SK-N-SH treated with all-trans-retinoic acid at 6 μM for 48 hours (cell line): ENCODE measurements around the gene EXOC1L.

ENCODE experiments used
- ATAC-seq: fragments of 200-7000 bp; cut with Tn5 transposase; 3 replicates; pipeline ENCODE4 v1.9.1; 2020; ENCODE audit warnings: mild to moderate bottlenecking, moderate library complexity
- ARNTL ChIP-seq: fragments of 450-650 bp; formaldehyde crosslinking; IDR thresholded peaks from 2 replicates; pipeline ENCODE4 v1.5.0; 2020; ENCODE audit warnings: low read depth, mild to moderate bottlenecking, moderate library complexity, borderline replicate concordance
- BACH2 ChIP-seq: fragments of 250-450 bp; sonication (Bioruptor Pico); IDR thresholded peaks from 2 replicates; pipeline ENCODE4 v1.9.0; 2021; ENCODE audit warnings: mild to moderate bottlenecking, borderline replicate concordance
- CSDC2 ChIP-seq: fragments of 250-450 bp; sonication (Bioruptor Pico); IDR thresholded peaks from 2 replicates; pipeline ENCODE4 v1.5.0; 2020; ENCODE audit warnings: mild to moderate bottlenecking, moderate library complexity
- ESRRG ChIP-seq: fragments of 250-450 bp; sonication (Bioruptor Pico); IDR thresholded peaks from 2 replicates; pipeline ENCODE4 v1.6.1; 2021; ENCODE audit warnings: mild to moderate bottlenecking
- GLIS3 ChIP-seq: fragments of 250-450 bp; sonication (Bioruptor Pico); IDR thresholded peaks from 2 replicates; pipeline ENCODE4 v1.5.0; 2020; ENCODE audit warnings: mild to moderate bottlenecking, moderate library complexity
- ISL1 ChIP-seq: fragments of 250-450 bp; sonication (Bioruptor Pico); IDR thresholded peaks from 2 replicates; pipeline ENCODE4 v2.1.2; 2022; ENCODE audit warnings: mild to moderate bottlenecking, moderate library complexity
- PPARA ChIP-seq: fragments of 250-450 bp; sonication (Bioruptor Pico); IDR thresholded peaks from 2 replicates; pipeline ENCODE4 v1.5.0; 2020; ENCODE audit warnings: mild to moderate bottlenecking, borderline replicate concordance
- RARB ChIP-seq: fragments of 250-450 bp; sonication (Bioruptor Pico); IDR thresholded peaks from 2 replicates; pipeline ENCODE4 v1.8.0; 2021; ENCODE audit warnings: mild to moderate bottlenecking, moderate library complexity
- SNAI2 ChIP-seq: fragments of 250-450 bp; sonication (Bioruptor Pico); IDR thresholded peaks from 2 replicates; pipeline ENCODE4 v1.5.0; 2020; ENCODE audit warnings: mild to moderate bottlenecking, moderate library complexity
- TCF4 ChIP-seq: fragments of 250-450 bp; sonication (Bioruptor Pico); IDR thresholded peaks from 2 replicates; pipeline ENCODE4 v1.8.0; 2021; ENCODE audit warnings: mild to moderate bottlenecking, moderate library complexity, borderline replicate concordance
- TOX ChIP-seq: fragments of 250-450 bp; sonication (Bioruptor Pico); IDR thresholded peaks from 2 replicates; pipeline ENCODE4 v1.8.0; 2021; ENCODE audit warnings: mild to moderate bottlenecking, moderate library complexity, borderline replicate concordance
- ZC3H10 ChIP-seq: fragments of 250-450 bp; sonication (Bioruptor Pico); IDR thresholded peaks from 2 replicates; pipeline ENCODE4 v1.5.1; 2021; ENCODE audit warnings: mild to moderate bottlenecking, moderate library complexity
- ZNF565 ChIP-seq: fragments of 450-650 bp; formaldehyde crosslinking; conservative IDR thresholded peaks from 2 replicates; pipeline ENCODE4 v1.5.0; 2020; ENCODE audit warnings: low read depth, mild to moderate bottlenecking, moderate library complexity
- ZNF70 ChIP-seq: fragments of 450-650 bp; formaldehyde crosslinking; IDR thresholded peaks from 2 replicates; pipeline ENCODE4 v1.5.0; 2020; ENCODE audit warnings: mild to moderate bottlenecking, moderate library complexity
- ZNF8 ChIP-seq: fragments of 450-650 bp; formaldehyde crosslinking; IDR thresholded peaks from 2 replicates; pipeline ENCODE4 v1.5.0; 2020; ENCODE audit warnings: mild to moderate bottlenecking, moderate library complexity
- TF ChIP-seq, protein P1 (sequence below): fragments of 250-450 bp; sonication (Bioruptor Pico); IDR thresholded peaks from 2 replicates; pipeline ENCODE4 v1.8.0; 2021; ENCODE audit warnings: low read depth, mild to moderate bottlenecking, moderate library complexity, borderline replicate concordance
- TF ChIP-seq, protein P2 (sequence below): fragments of 250-450 bp; sonication (Bioruptor Pico); IDR thresholded peaks from 2 replicates; pipeline ENCODE4 v1.5.0; 2020; ENCODE audit warnings: mild to moderate bottlenecking, moderate library complexity
- TF ChIP-seq, protein P3 (sequence below): fragments of 250-450 bp; sonication (Bioruptor Pico); IDR thresholded peaks from 2 replicates; pipeline ENCODE4 v1.5.1; 2021; ENCODE audit warnings: mild to moderate bottlenecking, moderate library complexity
- TF ChIP-seq, protein P4 (sequence below): fragments of 250-450 bp; sonication (Bioruptor Pico); IDR thresholded peaks from 2 replicates; pipeline ENCODE4 v1.5.1; 2020; ENCODE audit warnings: low read depth, mild to moderate bottlenecking, moderate library complexity
- TF ChIP-seq, protein P5 (sequence below): fragments of 250-450 bp; sonication (Bioruptor Pico); IDR thresholded peaks from 2 replicates; pipeline ENCODE4 v1.8.0; 2020; ENCODE audit warnings: mild to moderate bottlenecking, moderate library complexity, borderline replicate concordance

The EXOC1L gene

DNA sequence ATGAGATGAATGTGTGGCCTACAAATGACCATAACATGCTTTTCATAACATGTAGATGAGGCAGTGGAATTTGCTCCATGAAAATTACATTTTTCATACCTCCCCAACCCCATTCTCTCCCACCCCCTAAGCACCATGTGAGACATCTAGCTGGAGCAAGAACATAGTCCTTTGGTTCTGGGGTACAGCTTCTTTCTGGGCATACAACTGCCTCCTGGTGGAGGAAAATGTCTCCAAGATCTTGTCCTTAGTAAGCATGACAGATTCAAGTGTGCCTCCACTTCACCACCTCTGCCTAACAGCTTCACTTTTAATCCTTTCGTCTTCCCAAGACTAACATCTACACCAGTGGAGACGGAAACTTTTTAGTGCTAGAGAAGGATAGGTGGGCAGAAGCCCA, 8.0 kb downstream of the EXOC1L start:
- no peak for ATAC-seq
- TF ChIP-seq CSDC2 (CRISPR knock-in tag): no peak
- TF ChIP-seq TOX (CRISPR knock-in tag): no peak
- TF ChIP-seq, protein P1, sequence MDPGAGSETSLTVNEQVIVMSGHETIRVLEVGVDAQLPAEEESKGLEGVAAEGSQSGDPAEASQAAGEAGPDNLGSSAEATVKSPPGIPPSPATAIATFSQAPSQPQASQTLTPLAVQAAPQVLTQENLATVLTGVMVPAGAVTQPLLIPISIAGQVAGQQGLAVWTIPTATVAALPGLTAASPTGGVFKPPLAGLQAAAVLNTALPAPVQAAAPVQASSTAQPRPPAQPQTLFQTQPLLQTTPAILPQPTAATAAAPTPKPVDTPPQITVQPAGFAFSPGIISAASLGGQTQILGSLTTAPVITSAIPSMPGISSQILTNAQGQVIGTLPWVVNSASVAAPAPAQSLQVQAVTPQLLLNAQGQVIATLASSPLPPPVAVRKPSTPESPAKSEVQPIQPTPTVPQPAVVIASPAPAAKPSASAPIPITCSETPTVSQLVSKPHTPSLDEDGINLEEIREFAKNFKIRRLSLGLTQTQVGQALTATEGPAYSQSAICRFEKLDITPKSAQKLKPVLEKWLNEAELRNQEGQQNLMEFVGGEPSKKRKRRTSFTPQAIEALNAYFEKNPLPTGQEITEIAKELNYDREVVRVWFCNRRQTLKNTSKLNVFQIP (CRISPR knock-in tag): no peak
- no peak for TF ChIP-seq TCF4 (CRISPR knock-in tag)
- no peak for TF ChIP-seq ESRRG (CRISPR knock-in tag)
- TF ChIP-seq PPARA (CRISPR knock-in tag): no peak
- TF ChIP-seq GLIS3 (CRISPR knock-in tag): no peak
- TF ChIP-seq ARNTL (CRISPR knock-in tag): no peak
- no peak for TF ChIP-seq ZNF565
- TF ChIP-seq, protein P2, sequence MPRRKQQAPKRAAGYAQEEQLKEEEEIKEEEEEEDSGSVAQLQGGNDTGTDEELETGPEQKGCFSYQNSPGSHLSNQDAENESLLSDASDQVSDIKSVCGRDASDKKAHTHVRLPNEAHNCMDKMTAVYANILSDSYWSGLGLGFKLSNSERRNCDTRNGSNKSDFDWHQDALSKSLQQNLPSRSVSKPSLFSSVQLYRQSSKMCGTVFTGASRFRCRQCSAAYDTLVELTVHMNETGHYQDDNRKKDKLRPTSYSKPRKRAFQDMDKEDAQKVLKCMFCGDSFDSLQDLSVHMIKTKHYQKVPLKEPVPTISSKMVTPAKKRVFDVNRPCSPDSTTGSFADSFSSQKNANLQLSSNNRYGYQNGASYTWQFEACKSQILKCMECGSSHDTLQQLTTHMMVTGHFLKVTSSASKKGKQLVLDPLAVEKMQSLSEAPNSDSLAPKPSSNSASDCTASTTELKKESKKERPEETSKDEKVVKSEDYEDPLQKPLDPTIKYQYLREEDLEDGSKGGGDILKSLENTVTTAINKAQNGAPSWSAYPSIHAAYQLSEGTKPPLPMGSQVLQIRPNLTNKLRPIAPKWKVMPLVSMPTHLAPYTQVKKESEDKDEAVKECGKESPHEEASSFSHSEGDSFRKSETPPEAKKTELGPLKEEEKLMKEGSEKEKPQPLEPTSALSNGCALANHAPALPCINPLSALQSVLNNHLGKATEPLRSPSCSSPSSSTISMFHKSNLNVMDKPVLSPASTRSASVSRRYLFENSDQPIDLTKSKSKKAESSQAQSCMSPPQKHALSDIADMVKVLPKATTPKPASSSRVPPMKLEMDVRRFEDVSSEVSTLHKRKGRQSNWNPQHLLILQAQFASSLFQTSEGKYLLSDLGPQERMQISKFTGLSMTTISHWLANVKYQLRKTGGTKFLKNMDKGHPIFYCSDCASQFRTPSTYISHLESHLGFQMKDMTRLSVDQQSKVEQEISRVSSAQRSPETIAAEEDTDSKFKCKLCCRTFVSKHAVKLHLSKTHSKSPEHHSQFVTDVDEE (CRISPR knock-in tag): no peak
- TF ChIP-seq ISL1 (CRISPR knock-in tag): no peak
- TF ChIP-seq ZNF70: no peak
- no peak for TF ChIP-seq RARB (CRISPR knock-in tag)
- no peak for TF ChIP-seq SNAI2
- TF ChIP-seq ZNF8 (CRISPR knock-in tag): no peak
- TF ChIP-seq BACH2 (CRISPR knock-in tag): no peak
- TF ChIP-seq, protein P3, sequence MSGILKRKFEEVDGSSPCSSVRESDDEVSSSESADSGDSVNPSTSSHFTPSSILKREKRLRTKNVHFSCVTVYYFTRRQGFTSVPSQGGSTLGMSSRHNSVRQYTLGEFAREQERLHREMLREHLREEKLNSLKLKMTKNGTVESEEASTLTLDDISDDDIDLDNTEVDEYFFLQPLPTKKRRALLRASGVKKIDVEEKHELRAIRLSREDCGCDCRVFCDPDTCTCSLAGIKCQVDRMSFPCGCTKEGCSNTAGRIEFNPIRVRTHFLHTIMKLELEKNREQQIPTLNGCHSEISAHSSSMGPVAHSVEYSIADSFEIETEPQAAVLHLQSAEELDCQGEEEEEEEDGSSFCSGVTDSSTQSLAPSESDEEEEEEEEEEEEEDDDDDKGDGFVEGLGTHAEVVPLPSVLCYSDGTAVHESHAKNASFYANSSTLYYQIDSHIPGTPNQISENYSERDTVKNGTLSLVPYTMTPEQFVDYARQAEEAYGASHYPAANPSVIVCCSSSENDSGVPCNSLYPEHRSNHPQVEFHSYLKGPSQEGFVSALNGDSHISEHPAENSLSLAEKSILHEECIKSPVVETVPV (CRISPR knock-in tag): no peak

DNA sequence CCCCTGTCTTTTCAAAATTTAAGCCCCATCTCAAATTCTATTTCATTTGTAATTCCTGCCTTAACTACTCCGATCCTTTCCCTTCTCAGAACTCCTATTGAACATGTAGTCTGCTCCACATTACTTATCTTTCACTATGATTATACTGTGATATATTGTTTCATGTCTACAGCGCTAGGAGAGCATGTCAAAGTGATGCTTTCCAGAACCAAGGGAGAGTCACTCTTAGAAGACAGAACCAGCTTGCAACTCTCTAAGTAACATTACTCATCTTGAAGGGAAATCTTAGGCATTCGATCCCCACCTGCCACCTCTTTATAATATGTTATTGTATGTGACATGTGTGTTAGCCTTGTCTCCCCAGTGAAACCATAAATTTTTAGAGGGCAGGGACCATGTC, 10.5 kb downstream of the EXOC1L start:
- ATAC-seq: no peak
- TF ChIP-seq ISL1 (CRISPR knock-in tag): peak; percentile 62
- no peak for TF ChIP-seq ESRRG (CRISPR knock-in tag)
- TF ChIP-seq TCF4 (CRISPR knock-in tag): no peak

DNA sequence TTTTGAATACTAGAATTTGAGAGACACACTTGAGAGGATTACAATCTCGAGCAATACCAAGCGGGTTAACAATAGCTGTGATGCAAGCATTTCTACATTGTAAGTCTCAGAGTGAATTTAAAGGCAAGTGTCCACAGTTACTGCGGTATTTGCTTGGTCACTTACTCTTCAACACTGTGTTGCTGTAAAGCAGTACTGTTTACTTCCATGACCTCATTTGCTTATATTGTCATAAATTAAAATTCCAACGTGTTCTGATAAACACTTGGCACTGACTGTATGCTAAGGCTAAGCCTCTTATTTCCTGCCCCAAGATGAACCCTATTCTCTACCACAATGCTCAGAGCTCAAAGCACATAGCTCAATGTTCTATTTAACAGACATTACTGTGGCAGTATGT, 11.1 kb downstream of the EXOC1L start:
- no peak for ATAC-seq
- TF ChIP-seq PPARA (CRISPR knock-in tag) (no peak), ZC3H10 (CRISPR knock-in tag) (no peak), BACH2 (CRISPR knock-in tag) (no peak), ESRRG (CRISPR knock-in tag) (no peak), TOX (CRISPR knock-in tag) (no peak), ZNF8 (CRISPR knock-in tag) (no peak), ZNF70 (no peak), SNAI2 (no peak)
- TF ChIP-seq, protein P1 (CRISPR knock-in tag): no peak
- TF ChIP-seq, protein P3 (CRISPR knock-in tag): no peak
- TF ChIP-seq, protein P2 (CRISPR knock-in tag): no peak
- TF ChIP-seq, protein P4, sequence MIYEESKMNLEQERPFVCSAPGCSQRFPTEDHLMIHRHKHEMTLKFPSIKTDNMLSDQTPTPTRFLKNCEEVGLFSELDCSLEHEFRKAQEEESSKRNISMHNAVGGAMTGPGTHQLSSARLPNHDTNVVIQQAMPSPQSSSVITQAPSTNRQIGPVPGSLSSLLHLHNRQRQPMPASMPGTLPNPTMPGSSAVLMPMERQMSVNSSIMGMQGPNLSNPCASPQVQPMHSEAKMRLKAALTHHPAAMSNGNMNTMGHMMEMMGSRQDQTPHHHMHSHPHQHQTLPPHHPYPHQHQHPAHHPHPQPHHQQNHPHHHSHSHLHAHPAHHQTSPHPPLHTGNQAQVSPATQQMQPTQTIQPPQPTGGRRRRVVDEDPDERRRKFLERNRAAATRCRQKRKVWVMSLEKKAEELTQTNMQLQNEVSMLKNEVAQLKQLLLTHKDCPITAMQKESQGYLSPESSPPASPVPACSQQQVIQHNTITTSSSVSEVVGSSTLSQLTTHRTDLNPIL: no peak
- TF ChIP-seq, protein P5, sequence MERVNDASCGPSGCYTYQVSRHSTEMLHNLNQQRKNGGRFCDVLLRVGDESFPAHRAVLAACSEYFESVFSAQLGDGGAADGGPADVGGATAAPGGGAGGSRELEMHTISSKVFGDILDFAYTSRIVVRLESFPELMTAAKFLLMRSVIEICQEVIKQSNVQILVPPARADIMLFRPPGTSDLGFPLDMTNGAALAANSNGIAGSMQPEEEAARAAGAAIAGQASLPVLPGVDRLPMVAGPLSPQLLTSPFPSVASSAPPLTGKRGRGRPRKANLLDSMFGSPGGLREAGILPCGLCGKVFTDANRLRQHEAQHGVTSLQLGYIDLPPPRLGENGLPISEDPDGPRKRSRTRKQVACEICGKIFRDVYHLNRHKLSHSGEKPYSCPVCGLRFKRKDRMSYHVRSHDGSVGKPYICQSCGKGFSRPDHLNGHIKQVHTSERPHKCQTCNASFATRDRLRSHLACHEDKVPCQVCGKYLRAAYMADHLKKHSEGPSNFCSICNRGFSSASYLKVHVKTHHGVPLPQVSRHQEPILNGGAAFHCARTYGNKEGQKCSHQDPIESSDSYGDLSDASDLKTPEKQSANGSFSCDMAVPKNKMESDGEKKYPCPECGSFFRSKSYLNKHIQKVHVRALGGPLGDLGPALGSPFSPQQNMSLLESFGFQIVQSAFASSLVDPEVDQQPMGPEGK (CRISPR knock-in tag): no peak
